Keratinocyte (primary cell): ENCODE measurements around the gene PRR20G. TPM values are rescaled to one million over a fixed set of nuclear protein-coding genes. Genes with fewer than 3 reads are reported as not detected.

Source experiments
- DNase-seq: peaks from one replicate; pipeline ENCODE4 v3.0.0-alpha.2; 2011; ENCODE audit warnings: low read depth, missing footprints, low spot score
- FAIRE-seq: peaks from 2 replicates; lab custom pipeline; 2011; peaks lifted over from hg19 to GRCh38; lab: Jason Lieb, UNC
- H2AFZ ChIP-seq: 2 replicates; pipeline ENCODE4 v1.6.0; 2012; ENCODE audit warnings: low read length, control low read depth, inconsistent platforms; ENCODE audit not compliant: control insufficient read depth
- H3K27ac ChIP-seq: 2 replicates; pipeline ENCODE4 v1.5.1; 2011; ENCODE audit warnings: low read length; ENCODE audit not compliant: control insufficient read depth, insufficient read depth
- H3K27me3 ChIP-seq: 3 replicates; pipeline ENCODE4 v1.6.0; 2011; ENCODE audit warnings: low read length; ENCODE audit not compliant: control insufficient read depth, insufficient read depth; ENCODE audit errors: extremely low read depth
- H3K36me3 ChIP-seq, 2 experiments: 2 replicates in 1 of 2; 3 replicates in 1 of 2; pipeline ENCODE4 v1.5.1; 2011; ENCODE audit warnings: low read length in 2 of 2, mild to moderate bottlenecking in 1 of 2; ENCODE audit not compliant: control insufficient read depth in 2 of 2, insufficient read depth in 2 of 2; ENCODE audit errors: extremely low read depth in 1 of 2
- H3K4me1 ChIP-seq: 3 replicates; pipeline ENCODE4 v1.5.1; 2011; ENCODE audit warnings: low read length; ENCODE audit not compliant: control insufficient read depth, insufficient read depth; ENCODE audit errors: extremely low read depth
- H3K4me2 ChIP-seq: 3 replicates; pipeline ENCODE4 v1.6.0; 2011; ENCODE audit warnings: low read depth, low read length; ENCODE audit not compliant: control insufficient read depth, insufficient read depth; ENCODE audit errors: extremely low read depth
- H3K4me3 ChIP-seq, 3 experiments: fragments of 200-600 bp in 1 of 3; sonication (generic) in 1 of 3; 2 replicates in 2 of 3; 3 replicates in 1 of 3; pipeline ENCODE4 v1.5.1; 2011 to 2016; ENCODE audit warnings: low read length in 3 of 3, mild to moderate bottlenecking in 3 of 3, control low read depth in 2 of 3, inconsistent platforms in 1 of 3, low read depth in 1 of 3, mixed read lengths in 1 of 3, mixed run types in 1 of 3, moderate library complexity in 1 of 3; ENCODE audit not compliant: control insufficient read depth in 2 of 3, insufficient read depth in 2 of 3; ENCODE audit errors: extremely low read depth in 1 of 3
- H3K79me2 ChIP-seq: 2 replicates; pipeline ENCODE4 v1.6.0; 2012; ENCODE audit warnings: low read length; ENCODE audit not compliant: control insufficient read depth, insufficient read depth
- H3K9ac ChIP-seq: 3 replicates; pipeline ENCODE4 v1.6.0; 2011; ENCODE audit warnings: low read length; ENCODE audit not compliant: control insufficient read depth, insufficient read depth; ENCODE audit errors: extremely low read depth
- H3K9me1 ChIP-seq: 3 replicates; pipeline ENCODE4 v1.6.0; 2011; ENCODE audit warnings: low read length; ENCODE audit not compliant: control insufficient read depth, insufficient read depth; ENCODE audit errors: extremely low read depth
- H3K9me3 ChIP-seq: 2 replicates; pipeline ENCODE4 v1.5.1; 2012; ENCODE audit warnings: low read depth, low read length; ENCODE audit not compliant: control insufficient read depth
- H4K20me1 ChIP-seq: 3 replicates; pipeline ENCODE4 v1.6.0; 2011; ENCODE audit warnings: low read length; ENCODE audit not compliant: control insufficient read depth, insufficient read depth; ENCODE audit errors: extremely low read depth
- CTCF ChIP-seq, 3 experiments: IDR thresholded peaks in 1 of 3; conservative IDR thresholded peaks in 1 of 3; optimal IDR thresholded peaks in 1 of 3; 2 replicates in 2 of 3; 3 replicates in 1 of 3; pipeline versions ENCODE3 to v1.5.1; 2011; ENCODE audit warnings: low read length in 3 of 3, mild to moderate bottlenecking in 3 of 3, moderate library complexity in 2 of 3, control low read depth in 1 of 3, inconsistent platforms in 1 of 3; ENCODE audit not compliant: insufficient read depth in 2 of 3; ENCODE audit errors: extremely low read depth in 1 of 3
- dilution Hi-C: fragments of 300-500 bp; cut with MboI; formaldehyde crosslinking; loops from one replicate; pipeline ENCODE4 v1.7.0; 2020; ENCODE audit warnings: low sequenced_read_pairs; ENCODE audit not compliant: extremely low pct_ligation_motif_present
- polyA plus RNA-seq, 5 experiments: library from polyadenylated mRNA; depleted of rRNA in 3 of 5; stranded (reverse) in 3 of 5; stranded (forward) in 1 of 5; unstranded in 1 of 5; fragments of >200 nt; gene quantifications; 1 replicate in 1 of 5; 2 replicates in 3 of 5; 3 replicates in 1 of 5; pipeline versions ENCODE4 v1.2.1 to v1.2.3, GENCODE V29; 2011 to 2012; ENCODE audit warnings: missing spikeins in 2 of 5, low read depth in 1 of 5, low replicate concordance in 1 of 5
- small RNA-seq, 3 experiments: library from RNA; depleted of rRNA; stranded (forward); fragments of <200 nt; gene quantifications; one replicate each; pipeline ENCODE3, GENCODE V24; 2012; ENCODE audit warnings: low read depth in 3 of 3, low replicate concordance in 1 of 3; ENCODE audit not compliant: insufficient read length in 3 of 3

Gene PRR20G
- polyA plus RNA-seq, 1 donor (not counting 4 experiments of a cell fraction or from before 2014, with no cell fraction given), result not detected

- no peak for DNase-seq
- no peaks in the 10 kb centered on the region for H3K36me3 ChIP-seq
- H3K9me1 ChIP-seq, result no peaks in the 10 kb centered on the region
- no peak overlapping the region for H2AFZ ChIP-seq
- no peaks in the 10 kb centered on the region for H3K9me3 ChIP-seq
- no peak for FAIRE-seq
- no peak overlapping the region for H3K4me2 ChIP-seq
- H3K4me3 ChIP-seq, result no peak overlapping the region
- H4K20me1 ChIP-seq, result no peaks in the 10 kb centered on the region
- H3K9ac ChIP-seq, result no peak overlapping the region
- H3K4me1 ChIP-seq, result no peaks in the 10 kb centered on the region
- H3K79me2 ChIP-seq, result no peaks in the 10 kb centered on the region
- H3K27ac ChIP-seq, result no peak overlapping the region
- dilution Hi-C loops, result no loop called here
- TF ChIP-seq CTCF (optimal IDR thresholded peaks at IDR 0.05 in 1 of 3, IDR thresholded peaks at IDR 0.05 in 1 of 3, conservative IDR thresholded peaks at IDR 0.05 in 1 of 3; ENCODE audit: extremely low read depth in 1 of 3, insufficient read depth in 2 of 3, low read length in 3 of 3), result no peak
- no peaks in the 10 kb centered on the region for H3K27me3 ChIP-seq
Observed at GRCh38 chr3:127234778-127235177, 53.1 kb downstream of the PRR20G start.

Small RNAs within 50 kb of the gene (small RNA-seq; reads per million reads assigned to genes)
- 0 reads per million in 3 experiments for gene RNU6-1047P

Other genes starting within 250 kb of the PRR20G start
- not detected in 3 replicates for gene PRR23E, start 94.9 kb downstream of the PRR20G start, polyA plus RNA-seq